Activated gamma-delta T cell treated with Interleukin-2 at 50 U/mL for 16 hours (primary cell): ENCODE results near the gene DAZAP2.
"Not testable (repeated sequence)": the region's sequence is repeated elsewhere in the genome, so short reads cannot be mapped to it uniquely, and the experiment has no call there.

Source experiments
- DNase-seq: peaks from one replicate; pipeline ENCODE4 v3.0.0-alpha.2; 2020

Gene DAZAP2

GRCh38 chr12:51253276-51253675 lies 14.7 kb downstream of the DAZAP2 start:
- DNase-seq = no peak

- DNase-seq = no peak
Measured at GRCh38 chr12:51254536-51254935, 15.9 kb downstream of the DAZAP2 start.

- DNase-seq = not testable (repeated sequence)
Measured at GRCh38 chr12:51259600-51259999, 21.0 kb downstream of the DAZAP2 start.

- DNase-seq = no peak
Measured at GRCh38 chr12:51262758-51263177, 24.1 kb downstream of the DAZAP2 start.

GRCh38 chr12:51263341-51263740 lies 24.7 kb downstream of the DAZAP2 start:
- DNase-seq = no peak

GRCh38 chr12:51264297-51264696 lies 25.7 kb downstream of the DAZAP2 start:
- no peak for DNase-seq

GRCh38 chr12:51265024-51265423 lies 26.4 kb downstream of the DAZAP2 start:
- DNase-seq = no peak

- peak; percentile 58 for DNase-seq
Measured at GRCh38 chr12:51269174-51270066, 30.8 kb downstream of the DAZAP2 start.

- DNase-seq = peak; percentile 41
Measured at GRCh38 chr12:51270067-51270950, 31.7 kb downstream of the DAZAP2 start, which contains the start of gene SMAGP. TSS of gene SMAGP (minus strand) at chr12:51270415. CDS start at chr12:51269278, 1,137 bp downstream.

GRCh38 chr12:51270951-51271518 lies 32.4 kb downstream of the DAZAP2 start:
- no peak for DNase-seq

GRCh38 chr12:51272810-51273209 lies 34.2 kb downstream of the DAZAP2 start:
- DNase-seq = not testable (repeated sequence)

GRCh38 chr12:51275088-51275487 lies 36.5 kb downstream of the DAZAP2 start:
- DNase-seq = no peak

- no peak for DNase-seq
Measured at GRCh38 chr12:51281202-51281924, 42.7 kb downstream of the DAZAP2 start.

GRCh38 chr12:51285843-51286242 lies 47.2 kb downstream of the DAZAP2 start:
- DNase-seq = no peak

GRCh38 chr12:51291603-51292513 lies 53.2 kb downstream of the DAZAP2 start:
- not testable (repeated sequence) for DNase-seq
